H9 (cell line): Measurements from ENCODE around the gene CREBRF. TPM values are rescaled to one million over a fixed set of nuclear protein-coding genes. Genes with fewer than 3 reads are reported as not detected.

ENCODE experiments used
- DNase-seq: peaks from one replicate; pipeline ENCODE4 v3.0.0-alpha.2; 2017
- H2AFZ ChIP-seq: one replicate; pipeline ENCODE4 v1.6.1; 2013; ENCODE audit warnings: mild to moderate bottlenecking, low read length, control low read depth, moderate library complexity
- H2AK5ac ChIP-seq: 2 replicates; pipeline ENCODE4 v1.6.1; 2013; ENCODE audit warnings: low read length, control low read depth, mixed read lengths; ENCODE audit not compliant: insufficient read length
- H2BK120ac ChIP-seq: one replicate; pipeline ENCODE4 v1.6.1; 2013; ENCODE audit warnings: low read depth, mild to moderate bottlenecking, low read length, control low read depth, inconsistent platforms; ENCODE audit not compliant: poor library complexity, severe bottlenecking
- H2BK12ac ChIP-seq: 2 replicates; pipeline ENCODE4 v1.6.1; 2013; ENCODE audit warnings: low read length, control low read depth, mixed read lengths, low read depth; ENCODE audit not compliant: insufficient read length
- H2BK15ac ChIP-seq: 2 replicates; pipeline ENCODE4 v1.6.1; 2013; ENCODE audit warnings: low read depth, low read length, control low read depth
- H2BK20ac ChIP-seq: one replicate; pipeline ENCODE4 v1.6.1; 2013; ENCODE audit warnings: low read depth, mild to moderate bottlenecking, low read length, control low read depth, inconsistent platforms; ENCODE audit not compliant: poor library complexity, severe bottlenecking
- H2BK5ac ChIP-seq: 2 replicates; pipeline ENCODE4 v1.6.1; 2013; ENCODE audit warnings: low read length, control low read depth, mixed read lengths; ENCODE audit not compliant: insufficient read length
- H3K14ac ChIP-seq: 2 replicates; pipeline ENCODE4 v1.6.1; 2013; ENCODE audit warnings: low read length, control low read depth; ENCODE audit not compliant: insufficient read depth
- H3K18ac ChIP-seq: 2 replicates; pipeline ENCODE4 v1.6.1; 2013; ENCODE audit warnings: low read depth, mild to moderate bottlenecking, mixed read lengths, low read length, control low read depth; ENCODE audit not compliant: insufficient read length
- H3K23ac ChIP-seq: 2 replicates; pipeline ENCODE4 v1.6.1; 2013; ENCODE audit warnings: low read length, control low read depth, mixed read lengths, low read depth; ENCODE audit not compliant: insufficient read length
- H3K23me2 ChIP-seq: 2 replicates; pipeline ENCODE4 v1.6.1; 2013; ENCODE audit warnings: low read depth, mild to moderate bottlenecking, mixed read lengths, low read length, control low read depth; ENCODE audit not compliant: insufficient read length, poor library complexity, severe bottlenecking
- H3K27ac ChIP-seq: 2 replicates; pipeline ENCODE4 v1.5.1; 2013; ENCODE audit warnings: low read length, control low read depth, mixed read lengths, low read depth; ENCODE audit not compliant: insufficient read length
- H3K27me3 ChIP-seq: 2 replicates; pipeline ENCODE4 v1.6.1; 2013; ENCODE audit warnings: low read length, control low read depth, inconsistent platforms; ENCODE audit not compliant: insufficient read depth
- H3K4ac ChIP-seq: 2 replicates; pipeline ENCODE4 v1.6.1; 2013; ENCODE audit warnings: low read depth, mild to moderate bottlenecking, control low read depth, inconsistent platforms, low read length, moderate library complexity
- H3K4me1 ChIP-seq: 2 replicates; pipeline ENCODE4 v1.6.1; 2013; ENCODE audit warnings: low read length, control low read depth, inconsistent platforms; ENCODE audit not compliant: insufficient read depth
- H3K4me2 ChIP-seq: 2 replicates; pipeline ENCODE4 v1.6.1; 2013; ENCODE audit warnings: low read length, control low read depth, mixed read lengths; ENCODE audit not compliant: insufficient read length, insufficient read depth
- H3K56ac ChIP-seq: 2 replicates; pipeline ENCODE4 v1.6.1; 2013; ENCODE audit warnings: low read depth, mild to moderate bottlenecking, mixed read lengths, low read length, control low read depth; ENCODE audit not compliant: insufficient read length
- H3K79me1 ChIP-seq: 2 replicates; pipeline ENCODE4 v1.6.1; 2013; ENCODE audit warnings: low read depth, mild to moderate bottlenecking, moderate library complexity, low read length, control low read depth, inconsistent platforms; ENCODE audit not compliant: insufficient read depth, poor library complexity, severe bottlenecking
- H3K79me2 ChIP-seq: 2 replicates; pipeline ENCODE4 v1.6.1; 2013; ENCODE audit warnings: low read length, control low read depth, inconsistent platforms; ENCODE audit not compliant: insufficient read depth
- H3K9ac ChIP-seq: 2 replicates; pipeline ENCODE4 v1.6.1; 2013; ENCODE audit warnings: low read length, control low read depth, mixed read lengths; ENCODE audit not compliant: insufficient read length; ENCODE audit errors: extremely low read depth
- H3K9me3 ChIP-seq: one replicate; pipeline ENCODE4 v1.6.1; 2013; ENCODE audit warnings: low read depth, low read length, inconsistent platforms; ENCODE audit not compliant: control insufficient read depth
- H3T11ph ChIP-seq: one replicate; pipeline ENCODE4 v1.6.1; 2013; ENCODE audit warnings: mild to moderate bottlenecking, low read length, control low read depth, inconsistent platforms
- H4K20me1 ChIP-seq: one replicate; pipeline ENCODE4 v1.6.1; 2013; ENCODE audit not compliant: control insufficient read depth, insufficient read length, insufficient read depth
- H4K5ac ChIP-seq: 2 replicates; pipeline ENCODE4 v1.6.1; 2013; ENCODE audit warnings: low read depth, mild to moderate bottlenecking, mixed read lengths, low read length, control low read depth; ENCODE audit not compliant: insufficient read length
- H4K8ac ChIP-seq: replicated peaks from 2 replicates; pipeline ENCODE4 v1.6.1; 2013; ENCODE audit warnings: low read length, control low read depth, mixed read lengths, low read depth; ENCODE audit not compliant: insufficient read length
- H4K91ac ChIP-seq: 2 replicates; pipeline ENCODE4 v1.6.1; 2013; ENCODE audit warnings: low read depth, mild to moderate bottlenecking, moderate library complexity, mixed read lengths, low read length, control low read depth; ENCODE audit not compliant: insufficient read length
- H3K27ac Mint-ChIP-seq, 3 experiments: 2 replicates in 2 of 3; 3 replicates in 1 of 3; pipeline ENCODE4 v1.8.0; 2020 to 2021; ENCODE audit warnings: mixed read lengths in 3 of 3, mild to moderate bottlenecking in 1 of 3, moderate library complexity in 1 of 3
- H3K27me3 Mint-ChIP-seq: 2 replicates; pipeline ENCODE4 v1.8.0; 2021; ENCODE audit warnings: low read depth, mild to moderate bottlenecking, moderate library complexity, mixed read lengths
- H3K36me3 Mint-ChIP-seq, 3 experiments: 2 replicates in 2 of 3; 3 replicates in 1 of 3; pipeline ENCODE4 v1.8.0; 2020 to 2021; ENCODE audit warnings: low read depth in 3 of 3, mixed read lengths in 3 of 3; ENCODE audit not compliant: insufficient read depth in 1 of 3
- H3K4me1 Mint-ChIP-seq, 2 experiments: 2 replicates each; pipeline ENCODE4 v1.8.0; 2020; ENCODE audit warnings: mixed read lengths in 2 of 2
- H3K4me3 Mint-ChIP-seq, 2 experiments: 2 replicates in 1 of 2; 3 replicates in 1 of 2; pipeline ENCODE4 v1.8.0; 2020 to 2021; ENCODE audit warnings: mild to moderate bottlenecking in 2 of 2, mixed read lengths in 2 of 2, moderate library complexity in 1 of 2
- H3K9me3 Mint-ChIP-seq, 2 experiments: 2 replicates in 1 of 2; 3 replicates in 1 of 2; pipeline ENCODE4 v1.8.0; 2020; ENCODE audit warnings: mild to moderate bottlenecking in 2 of 2, mixed read lengths in 2 of 2, moderate library complexity in 1 of 2
- WGBS: extraction: QIAGEN DNeasy Blood & Tissue Kit; methylation state at CpG from one replicate; pipeline ENCODE4 v1.1.7; 2013; ENCODE audit warnings: missing lambda C conversion rate, low lambda C conversion rate, mixed read lengths; ENCODE audit not compliant: insufficient read length; ENCODE audit errors: extremely low coverage; 5-methylcytosine and 5-hydroxymethylcytosine counted together
- total RNA-seq: library from RNA; stranded (reverse); gene quantifications from 2 replicates; pipeline ENCODE4 v1.2.1, GENCODE V29; 2021
- TF ChIP-seq, protein P1 (sequence below): fragments of 200-600 bp; sonication (generic); conservative IDR thresholded peaks from 3 replicates; pipeline ENCODE4 v1.8.0; 2021; ENCODE audit warnings: antibody characterized with exemption, mild to moderate bottlenecking

CREBRF gene
- total RNA-seq, 1 experiment from 2014 or later = 2.7 TPM

DNA sequence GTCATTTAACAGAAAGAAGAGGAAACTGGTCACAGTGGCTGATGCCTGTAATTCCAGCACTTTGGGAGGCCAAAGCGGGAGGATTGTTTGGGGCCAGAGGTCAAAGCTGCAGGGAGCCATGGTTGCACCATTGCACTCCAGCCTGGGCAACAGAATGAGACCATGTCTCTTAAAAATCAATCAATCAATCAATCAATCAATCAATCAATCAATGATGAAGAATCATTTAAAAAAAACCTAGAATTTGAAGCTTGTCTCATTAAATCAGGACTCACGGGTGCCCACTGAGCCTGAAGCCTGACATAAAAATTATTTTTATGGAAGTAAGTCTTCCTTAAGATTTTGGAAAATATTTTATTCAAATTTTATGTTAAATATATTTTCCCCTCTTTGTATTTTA is 132.1 kb downstream of the CREBRF start:
- Histone ChIP-seq H3K4ac (no peak overlapping the region), H3T11ph (no peak overlapping the region), H4K20me1 (no peaks in the 10 kb centered on the region), H2BK120ac (no peak overlapping the region), H3K18ac (no peak overlapping the region), H3K4me1 (no peaks in the 10 kb centered on the region), H4K91ac (no peak overlapping the region), H3K23ac (no peak overlapping the region), H4K8ac (no peak overlapping the region), H2BK15ac (no peak overlapping the region), H2AFZ (no peak overlapping the region), H3K9me3 (no peaks in the 10 kb centered on the region), H2BK20ac (no peak overlapping the region), H2BK12ac (no peak overlapping the region), H3K56ac (no peak overlapping the region), H3K9ac (no peak overlapping the region), H4K5ac (no peak overlapping the region), H3K23me2 (no peaks in the 10 kb centered on the region), H3K4me2 (no peak overlapping the region), H3K79me2 (no peaks in the 10 kb centered on the region), H3K79me1 (no peaks in the 10 kb centered on the region), H2AK5ac (no peak overlapping the region), H3K27me3 (no peaks in the 10 kb centered on the region), H3K27ac (no peak overlapping the region), H3K14ac (no peak overlapping the region), H2BK5ac (no peak overlapping the region)
- no CpG with 5 or more reads among the region's 2 CpGs for WGBS
- H3K27me3 Mint-ChIP-seq = peaks cover 23% of the 10 kb centered on the region
- no peak overlapping the region for H3K27ac Mint-ChIP-seq
- H3K4me1 Mint-ChIP-seq = no peaks in the 10 kb centered on the region
- TF ChIP-seq, protein P1, sequence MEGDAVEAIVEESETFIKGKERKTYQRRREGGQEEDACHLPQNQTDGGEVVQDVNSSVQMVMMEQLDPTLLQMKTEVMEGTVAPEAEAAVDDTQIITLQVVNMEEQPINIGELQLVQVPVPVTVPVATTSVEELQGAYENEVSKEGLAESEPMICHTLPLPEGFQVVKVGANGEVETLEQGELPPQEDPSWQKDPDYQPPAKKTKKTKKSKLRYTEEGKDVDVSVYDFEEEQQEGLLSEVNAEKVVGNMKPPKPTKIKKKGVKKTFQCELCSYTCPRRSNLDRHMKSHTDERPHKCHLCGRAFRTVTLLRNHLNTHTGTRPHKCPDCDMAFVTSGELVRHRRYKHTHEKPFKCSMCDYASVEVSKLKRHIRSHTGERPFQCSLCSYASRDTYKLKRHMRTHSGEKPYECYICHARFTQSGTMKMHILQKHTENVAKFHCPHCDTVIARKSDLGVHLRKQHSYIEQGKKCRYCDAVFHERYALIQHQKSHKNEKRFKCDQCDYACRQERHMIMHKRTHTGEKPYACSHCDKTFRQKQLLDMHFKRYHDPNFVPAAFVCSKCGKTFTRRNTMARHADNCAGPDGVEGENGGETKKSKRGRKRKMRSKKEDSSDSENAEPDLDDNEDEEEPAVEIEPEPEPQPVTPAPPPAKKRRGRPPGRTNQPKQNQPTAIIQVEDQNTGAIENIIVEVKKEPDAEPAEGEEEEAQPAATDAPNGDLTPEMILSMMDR = no peak
- no peak overlapping the region for H3K4me3 Mint-ChIP-seq
- no peaks in the 10 kb centered on the region; a peak in 1 of 7 replicates for H3K36me3 Mint-ChIP-seq
- no peak for DNase-seq
- H3K9me3 Mint-ChIP-seq = no peaks in the 10 kb centered on the region

Other genes with a start within 250 kb of the CREBRF start
- gene ERGIC1, start 222.1 kb upstream of the CREBRF start, total RNA-seq = 74.2 and 77.0 TPM in 2 replicates
- gene RPL26L1, start 96.9 kb upstream of the CREBRF start, total RNA-seq = 53.6 and 57.5 TPM in 2 replicates
- 101 TPM in 2 replicates for gene ATP6V0E1, start 72.6 kb upstream of the CREBRF start, total RNA-seq
- gene BNIP1, start 88.2 kb downstream of the CREBRF start, total RNA-seq = 8.0 and 8.8 TPM in 2 replicates
- 0.29 and 0.81 TPM in 2 replicates for gene NKX2-5, start 178.9 kb downstream of the CREBRF start, total RNA-seq